ENCODE measurements around the gene TMEM132D.

The TMEM132D gene

GRCh38 chr12:129127771-129128170, 776.1 kb downstream of the TMEM132D start:
- TF ChIP-seq, protein P1, sequence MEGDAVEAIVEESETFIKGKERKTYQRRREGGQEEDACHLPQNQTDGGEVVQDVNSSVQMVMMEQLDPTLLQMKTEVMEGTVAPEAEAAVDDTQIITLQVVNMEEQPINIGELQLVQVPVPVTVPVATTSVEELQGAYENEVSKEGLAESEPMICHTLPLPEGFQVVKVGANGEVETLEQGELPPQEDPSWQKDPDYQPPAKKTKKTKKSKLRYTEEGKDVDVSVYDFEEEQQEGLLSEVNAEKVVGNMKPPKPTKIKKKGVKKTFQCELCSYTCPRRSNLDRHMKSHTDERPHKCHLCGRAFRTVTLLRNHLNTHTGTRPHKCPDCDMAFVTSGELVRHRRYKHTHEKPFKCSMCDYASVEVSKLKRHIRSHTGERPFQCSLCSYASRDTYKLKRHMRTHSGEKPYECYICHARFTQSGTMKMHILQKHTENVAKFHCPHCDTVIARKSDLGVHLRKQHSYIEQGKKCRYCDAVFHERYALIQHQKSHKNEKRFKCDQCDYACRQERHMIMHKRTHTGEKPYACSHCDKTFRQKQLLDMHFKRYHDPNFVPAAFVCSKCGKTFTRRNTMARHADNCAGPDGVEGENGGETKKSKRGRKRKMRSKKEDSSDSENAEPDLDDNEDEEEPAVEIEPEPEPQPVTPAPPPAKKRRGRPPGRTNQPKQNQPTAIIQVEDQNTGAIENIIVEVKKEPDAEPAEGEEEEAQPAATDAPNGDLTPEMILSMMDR (IDR thresholded peaks at IDR 0.05): no peak
- Mint-ChIP-seq H3K27me3 (ENCODE audit: low read depth, poor library complexity) (no peaks in the 10 kb centered on the region), H3K4me3 (no peak overlapping the region), H3K36me3 (ENCODE audit: low read depth) (no peaks in the 10 kb centered on the region), H3K4me1 (peaks cover 9% of the 10 kb centered on the region), H3K9me3 (no peaks in the 10 kb centered on the region), H3K27ac (no peak overlapping the region)
- no peak for DNase-seq

GRCh38 chr12:129127211-129127610, 776.6 kb downstream of the TMEM132D start:
- Mint-ChIP-seq H3K27me3 (ENCODE audit: low read depth, poor library complexity) (no peaks in the 10 kb centered on the region), H3K9me3 (no peaks in the 10 kb centered on the region), H3K4me3 (no peak overlapping the region), H3K27ac (no peak overlapping the region), H3K4me1 (peaks cover 9% of the 10 kb centered on the region), H3K36me3 (ENCODE audit: low read depth) (no peaks in the 10 kb centered on the region)
- DNase-seq: no peak
- TF ChIP-seq, protein P1 (IDR thresholded peaks at IDR 0.05): no peak

DNA sequence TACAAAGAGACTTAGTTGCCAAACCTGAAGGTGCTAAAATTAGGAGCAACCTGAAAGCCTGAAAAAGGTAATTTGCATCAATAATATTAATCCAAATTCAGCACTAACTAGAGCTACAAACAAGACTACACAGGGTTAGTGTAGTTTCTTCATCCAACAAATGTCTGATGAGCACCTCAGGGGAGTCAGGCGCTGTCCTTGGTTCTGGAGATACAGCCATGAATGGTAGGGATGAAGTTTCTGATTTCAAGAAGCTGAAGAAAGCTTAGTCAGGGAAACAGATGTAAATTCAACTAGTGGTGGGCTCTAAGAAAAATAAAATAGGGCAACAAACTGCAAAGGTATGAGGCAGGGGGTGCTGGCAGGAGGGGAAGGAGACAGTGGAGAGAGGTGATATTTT, 784.3 kb downstream of the TMEM132D start:
- Mint-ChIP-seq H3K4me1 (no peaks in the 10 kb centered on the region), H3K27ac (no peak overlapping the region), H3K4me3 (no peak overlapping the region), H3K9me3 (no peaks in the 10 kb centered on the region), H3K27me3 (ENCODE audit: low read depth, poor library complexity) (peaks cover 19% of the 10 kb centered on the region), H3K36me3 (ENCODE audit: low read depth) (no peaks in the 10 kb centered on the region)
- DNase-seq: peak; percentile 60
- TF ChIP-seq, protein P1 (IDR thresholded peaks at IDR 0.05): no peak

DNA sequence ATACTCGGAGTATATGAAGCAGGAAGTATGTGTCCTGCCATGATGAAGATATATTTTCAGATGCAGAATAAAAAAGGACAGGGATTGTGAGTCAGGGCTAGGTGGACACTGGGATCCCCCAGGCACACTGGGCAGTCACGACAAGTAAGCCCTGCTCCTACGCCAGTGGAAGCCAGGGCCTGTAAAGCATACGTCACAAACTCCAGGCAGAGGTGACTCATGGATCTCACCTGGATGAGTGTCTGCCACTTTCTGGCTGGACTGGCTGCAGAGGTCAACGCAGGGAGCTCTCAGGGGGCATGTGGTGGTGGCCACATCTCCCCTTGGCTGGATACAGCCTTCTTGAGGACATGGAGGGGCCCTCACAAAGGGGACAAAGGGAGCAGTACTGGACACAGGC, 788.3 kb downstream of the TMEM132D start:
- no peak overlapping the region for H3K4me3 Mint-ChIP-seq
- no peaks in the 10 kb centered on the region for H3K36me3 Mint-ChIP-seq (ENCODE audit: low read depth)
- peaks cover 6% of the 10 kb centered on the region for H3K9me3 Mint-ChIP-seq
- no peaks in the 10 kb centered on the region for H3K4me1 Mint-ChIP-seq
- no peak overlapping the region for H3K27ac Mint-ChIP-seq
- TF ChIP-seq, protein P1 (IDR thresholded peaks at IDR 0.05): no peak
- H3K27me3 Mint-ChIP-seq (ENCODE audit: low read depth, poor library complexity): peaks cover 37% of the 10 kb centered on the region
- DNase-seq: no peak

DNA sequence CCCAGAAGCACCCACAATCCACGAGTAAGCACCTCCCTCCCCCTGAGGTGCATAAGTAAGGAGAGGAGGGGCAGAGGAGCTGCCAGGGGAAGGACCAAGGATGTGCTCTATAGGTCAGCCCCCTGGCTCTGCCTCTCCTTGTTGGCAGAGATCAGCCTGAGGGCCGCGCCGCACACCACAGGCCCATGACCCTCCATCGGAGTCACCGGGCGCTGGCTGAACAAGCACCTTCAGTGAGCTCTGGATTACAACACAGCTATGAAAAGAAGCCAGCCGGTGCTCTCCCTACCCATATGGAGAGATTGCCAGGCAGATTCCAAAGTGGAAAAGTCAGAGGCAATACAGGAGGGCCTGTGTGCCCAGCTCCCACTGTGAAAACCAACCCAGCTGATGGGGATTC, 793.2 kb downstream of the TMEM132D start:
- DNase-seq: no peak
- H3K4me3 Mint-ChIP-seq: no peak overlapping the region

More for the DNA sequence above, 793.2 kb downstream of the TMEM132D start:
- H3K27me3 Mint-ChIP-seq (ENCODE audit: low read depth, poor library complexity): peaks cover 34% of the 10 kb centered on the region
- H3K27ac Mint-ChIP-seq: no peak overlapping the region
- H3K4me1 Mint-ChIP-seq: no peaks in the 10 kb centered on the region
- H3K9me3 Mint-ChIP-seq: peaks cover 14% of the 10 kb centered on the region
- H3K36me3 Mint-ChIP-seq (ENCODE audit: low read depth): no peaks in the 10 kb centered on the region
- TF ChIP-seq, protein P1 (IDR thresholded peaks at IDR 0.05): no peak

Data from nephron progenitor cell (in vitro differentiated cells).